PC-3 (cell line): ENCODE data around the gene MACROD2.

ENCODE experiments used
- EZH2phosphoT487 ChIP-seq: fragments of 300-600 bp; sonication (generic); IDR thresholded peaks from 2 replicates; pipeline ENCODE4 v1.6.1; 2018; ENCODE audit warnings: mild to moderate bottlenecking, antibody characterized with exemption, low read length, borderline replicate concordance
- TF ChIP-seq, protein P1 (sequence below): fragments of 300-600 bp; sonication (generic); conservative IDR thresholded peaks from 2 replicates; pipeline ENCODE4 v1.5.1; 2017; ENCODE audit warnings: antibody characterized with exemption, low read depth, mild to moderate bottlenecking, low read length

- TF ChIP-seq EZH2phosphoT487: no peak
- TF ChIP-seq, protein P1, sequence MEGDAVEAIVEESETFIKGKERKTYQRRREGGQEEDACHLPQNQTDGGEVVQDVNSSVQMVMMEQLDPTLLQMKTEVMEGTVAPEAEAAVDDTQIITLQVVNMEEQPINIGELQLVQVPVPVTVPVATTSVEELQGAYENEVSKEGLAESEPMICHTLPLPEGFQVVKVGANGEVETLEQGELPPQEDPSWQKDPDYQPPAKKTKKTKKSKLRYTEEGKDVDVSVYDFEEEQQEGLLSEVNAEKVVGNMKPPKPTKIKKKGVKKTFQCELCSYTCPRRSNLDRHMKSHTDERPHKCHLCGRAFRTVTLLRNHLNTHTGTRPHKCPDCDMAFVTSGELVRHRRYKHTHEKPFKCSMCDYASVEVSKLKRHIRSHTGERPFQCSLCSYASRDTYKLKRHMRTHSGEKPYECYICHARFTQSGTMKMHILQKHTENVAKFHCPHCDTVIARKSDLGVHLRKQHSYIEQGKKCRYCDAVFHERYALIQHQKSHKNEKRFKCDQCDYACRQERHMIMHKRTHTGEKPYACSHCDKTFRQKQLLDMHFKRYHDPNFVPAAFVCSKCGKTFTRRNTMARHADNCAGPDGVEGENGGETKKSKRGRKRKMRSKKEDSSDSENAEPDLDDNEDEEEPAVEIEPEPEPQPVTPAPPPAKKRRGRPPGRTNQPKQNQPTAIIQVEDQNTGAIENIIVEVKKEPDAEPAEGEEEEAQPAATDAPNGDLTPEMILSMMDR: no peak
These were observed 102.9 kb downstream of the MACROD2 start for GRCh38 chr20:14098261-14098660.
